Measurements from ENCODE around the gene LDB3. TPM values are rescaled to one million over a fixed set of nuclear protein-coding genes. Genes with fewer than 3 reads are reported as not detected.

Gene LDB3
- total RNA-seq, 1 experiment from 2014 or later: 0.63 TPM

- H3K4me2 ChIP-seq: no peak overlapping the region
- intact Hi-C loops (cut with micrococcal nuclease; ENCODE audit: unreplicated experiment): no loop called here
- TF ChIP-seq CTCF (conservative IDR thresholded peaks at IDR 0.05) (no peak), EZH2 (IDR thresholded peaks at IDR 0.05; ENCODE audit: low read depth) (no peak)
- H3K4me1 ChIP-seq (replicated peaks; ENCODE audit: insufficient read depth): peaks cover 60% of the 10 kb centered on the region
- no TSS peak for BruUV-seq (replicated peaks)
- DNase-seq: no peak
- no peak overlapping the region for H3K4me3 ChIP-seq
- H3K27ac ChIP-seq: no peak overlapping the region
- ChIA-PET POLR2A (ENCODE audit: unreplicated experiment) (no interaction called here), CTCF (no interaction called here)
- no peaks in the 10 kb centered on the region for H3K27me3 ChIP-seq (ENCODE audit: insufficient read depth, low read depth)
- H3K36me3 ChIP-seq (ENCODE audit: low read depth): no peaks in the 10 kb centered on the region
- H2AFZ ChIP-seq: no peak overlapping the region
- H3F3A ChIP-seq (ENCODE audit: insufficient read depth, low read depth): peaks cover 25% of the 10 kb centered on the region
- H3K9me2 ChIP-seq (ENCODE audit: insufficient read depth): no peaks in the 10 kb centered on the region
- no peaks in the 10 kb centered on the region for H3K79me2 ChIP-seq (ENCODE audit: low read depth)
- no peaks in the 10 kb centered on the region for H3K9me3 ChIP-seq (ENCODE audit: insufficient read depth, low read depth)
- H4K20me1 ChIP-seq (ENCODE audit: insufficient read depth): no peaks in the 10 kb centered on the region
Observed at GRCh38 chr10:86651021-86651471, 17.3 kb upstream of the LDB3 start.

GRCh38 chr10:86651631-86652331 is 16.5 kb upstream of the LDB3 start:
- ChIA-PET POLR2A (ENCODE audit: unreplicated experiment) (no interaction called here), CTCF (no interaction called here)
- no peak overlapping the region for H2AFZ ChIP-seq
- no peaks in the 10 kb centered on the region for H3K79me2 ChIP-seq (ENCODE audit: low read depth)
- no peaks in the 10 kb centered on the region for H3K9me2 ChIP-seq (ENCODE audit: insufficient read depth)
- no peaks in the 10 kb centered on the region for H4K20me1 ChIP-seq (ENCODE audit: insufficient read depth)
- H3K4me1 ChIP-seq (replicated peaks; ENCODE audit: insufficient read depth): peaks cover 52% of the 10 kb centered on the region
- no peak overlapping the region for H3K4me3 ChIP-seq
- H3K27ac ChIP-seq: no peak overlapping the region
- H3K36me3 ChIP-seq (ENCODE audit: low read depth): no peaks in the 10 kb centered on the region
- no TSS peak for BruUV-seq (replicated peaks)
- intact Hi-C loops (cut with micrococcal nuclease; ENCODE audit: unreplicated experiment): no loop called here
- no peaks in the 10 kb centered on the region for H3K27me3 ChIP-seq (ENCODE audit: insufficient read depth, low read depth)
- peaks cover 25% of the 10 kb centered on the region for H3F3A ChIP-seq (ENCODE audit: insufficient read depth, low read depth)
- H3K4me2 ChIP-seq: no peak overlapping the region
- no peak for DNase-seq
- H3K9me3 ChIP-seq (ENCODE audit: insufficient read depth, low read depth): no peaks in the 10 kb centered on the region
- TF ChIP-seq CTCF (conservative IDR thresholded peaks at IDR 0.05): no peak
- TF ChIP-seq EZH2 (IDR thresholded peaks at IDR 0.05; ENCODE audit: low read depth): no peak

GRCh38 chr10:86652361-86653202 is 15.7 kb upstream of the LDB3 start:
- H4K20me1 ChIP-seq (ENCODE audit: insufficient read depth): no peaks in the 10 kb centered on the region
- POLR2A ChIA-PET (ENCODE audit: unreplicated experiment): no interaction called here
- 0 out of 2 replicates have a peak overlapping the region, but pooled peaks have one; percentile 19 for H3K4me2 ChIP-seq
- no peak for TF ChIP-seq CTCF (conservative IDR thresholded peaks at IDR 0.05)
- TF ChIP-seq EZH2 (IDR thresholded peaks at IDR 0.05; ENCODE audit: low read depth): no peak
- intact Hi-C loops (cut with micrococcal nuclease; ENCODE audit: unreplicated experiment): no loop called here
- CTCF ChIA-PET: no interaction called here
- no peak overlapping the region for H3K27ac ChIP-seq
- peaks cover 21% of the 10 kb centered on the region for H3F3A ChIP-seq (ENCODE audit: insufficient read depth, low read depth)
- H3K4me3 ChIP-seq: no peak overlapping the region
- H3K9me2 ChIP-seq (ENCODE audit: insufficient read depth): no peaks in the 10 kb centered on the region
- peak; percentile 45 to 57 for DNase-seq
- peaks cover 44% of the 10 kb centered on the region for H3K4me1 ChIP-seq (replicated peaks; ENCODE audit: insufficient read depth)
- no peaks in the 10 kb centered on the region for H3K27me3 ChIP-seq (ENCODE audit: insufficient read depth, low read depth)
- no peak overlapping the region for H2AFZ ChIP-seq
- H3K36me3 ChIP-seq (ENCODE audit: low read depth): no peaks in the 10 kb centered on the region
- H3K9me3 ChIP-seq (ENCODE audit: insufficient read depth, low read depth): no peaks in the 10 kb centered on the region
- H3K79me2 ChIP-seq (ENCODE audit: low read depth): no peaks in the 10 kb centered on the region
- BruUV-seq (replicated peaks): no TSS peak
